NCI-H2081 (cell line): ENCODE results near the gene ZNFX1.

Source experiments
- DNase-seq, 2 experiments: peaks; one replicate each; lab custom pipeline; 2025; lab: John Stamatoyannopoulos, UW

ZNFX1 gene

GRCh38 chr20:49278818-49279676, 1.2 kb upstream of the ZNFX1 start:
- peak in 1 of 2 experiments; percentile 42 for DNase-seq

DNA sequence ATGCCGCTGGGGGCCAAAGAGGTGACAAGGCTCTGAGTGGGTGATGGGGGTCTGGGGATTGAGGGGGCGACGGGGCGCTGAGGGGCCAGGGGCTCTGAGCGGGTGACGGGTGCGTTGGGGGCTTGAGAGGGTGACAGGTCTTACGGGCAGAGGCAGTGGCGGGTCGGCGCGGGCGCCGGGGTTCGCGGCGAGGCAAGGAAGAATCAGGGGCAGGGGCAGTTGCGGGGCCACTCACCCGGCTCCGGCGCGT, 146 bp downstream of the ZNFX1 start:
- DNase-seq = no peak

- DNase-seq = no peak
Observed at GRCh38 chr20:49276961-49277785, 684 bp downstream of the ZNFX1 start.

DNA sequence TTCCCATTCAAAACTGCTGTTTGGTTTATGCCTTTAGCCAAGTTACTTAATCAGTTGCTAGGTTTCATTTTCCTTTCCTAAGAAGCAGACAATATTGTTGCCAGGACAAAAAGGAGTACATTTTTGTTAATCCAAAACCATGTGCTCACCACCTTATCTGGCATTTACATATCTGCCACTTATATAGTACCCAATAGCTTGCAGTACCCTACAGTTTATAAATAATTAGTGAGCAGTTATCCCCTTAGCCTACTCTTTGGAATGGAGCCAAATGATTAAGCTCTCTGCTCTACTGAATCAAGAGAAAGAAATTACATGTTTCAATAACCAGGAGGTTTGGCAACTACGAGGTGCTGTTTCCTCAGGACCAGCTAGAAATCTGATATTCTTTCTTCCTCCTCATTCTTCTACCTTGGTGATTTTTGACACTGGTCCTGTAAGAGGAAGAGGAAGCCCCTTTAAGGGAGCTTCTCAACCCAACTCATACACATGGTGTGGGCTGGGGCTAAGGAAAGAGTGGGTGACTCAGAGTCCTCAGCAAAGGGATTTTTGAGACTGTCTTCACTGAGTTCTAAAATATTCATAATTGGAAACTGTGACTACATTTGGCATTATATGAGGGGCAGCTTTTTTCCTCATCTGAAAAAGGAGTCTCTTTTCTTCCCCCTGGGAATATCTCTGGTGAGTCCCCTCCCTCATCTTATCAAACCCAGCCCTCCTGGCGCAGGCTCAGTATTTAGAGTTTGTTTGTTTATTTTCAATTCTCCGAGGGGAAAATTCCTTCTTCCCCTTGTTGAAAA, 1.5 kb downstream of the ZNFX1 start:
- DNase-seq = peak; percentile 38 to 81

DNA sequence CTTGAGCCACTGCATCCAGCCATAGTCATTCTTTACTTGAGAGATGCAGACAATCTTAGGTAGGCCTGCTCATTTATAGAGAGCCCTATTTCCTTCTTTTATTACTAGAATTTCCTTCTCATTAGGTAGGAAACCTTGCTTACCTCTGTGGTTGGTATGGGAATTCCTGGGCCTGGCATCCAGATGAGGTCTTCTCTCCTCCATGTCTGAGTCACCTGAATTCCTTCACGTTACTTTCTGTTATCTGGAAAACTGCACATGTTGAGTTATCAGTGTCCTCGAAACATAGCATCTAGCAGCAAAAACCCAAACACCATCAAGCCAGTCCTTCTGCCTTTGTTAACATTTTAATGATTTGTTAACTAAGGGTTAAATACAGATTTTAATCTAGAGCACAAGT, 2.2 kb downstream of the ZNFX1 start:
- DNase-seq = no peak

DNA sequence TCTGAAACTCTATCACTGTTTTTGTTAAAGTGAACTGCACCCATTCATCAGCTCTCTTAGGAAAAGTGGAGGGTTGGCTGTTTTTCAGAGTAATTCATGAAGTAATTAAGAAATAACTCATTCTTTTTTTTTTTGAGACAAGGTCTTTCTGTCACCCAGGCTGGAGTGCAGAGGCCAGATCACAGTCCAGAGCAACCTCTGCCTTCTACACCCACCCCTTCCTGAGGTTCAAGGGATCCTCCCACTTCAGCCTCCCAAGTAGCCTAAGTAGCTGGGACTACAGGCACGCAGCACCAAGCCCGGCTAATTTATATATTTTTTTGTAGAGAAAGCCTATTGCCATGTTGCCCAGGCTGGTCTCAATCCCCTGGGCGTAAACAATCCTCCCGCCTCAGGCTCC, 2.6 kb downstream of the ZNFX1 start:
- DNase-seq = no peak

DNA sequence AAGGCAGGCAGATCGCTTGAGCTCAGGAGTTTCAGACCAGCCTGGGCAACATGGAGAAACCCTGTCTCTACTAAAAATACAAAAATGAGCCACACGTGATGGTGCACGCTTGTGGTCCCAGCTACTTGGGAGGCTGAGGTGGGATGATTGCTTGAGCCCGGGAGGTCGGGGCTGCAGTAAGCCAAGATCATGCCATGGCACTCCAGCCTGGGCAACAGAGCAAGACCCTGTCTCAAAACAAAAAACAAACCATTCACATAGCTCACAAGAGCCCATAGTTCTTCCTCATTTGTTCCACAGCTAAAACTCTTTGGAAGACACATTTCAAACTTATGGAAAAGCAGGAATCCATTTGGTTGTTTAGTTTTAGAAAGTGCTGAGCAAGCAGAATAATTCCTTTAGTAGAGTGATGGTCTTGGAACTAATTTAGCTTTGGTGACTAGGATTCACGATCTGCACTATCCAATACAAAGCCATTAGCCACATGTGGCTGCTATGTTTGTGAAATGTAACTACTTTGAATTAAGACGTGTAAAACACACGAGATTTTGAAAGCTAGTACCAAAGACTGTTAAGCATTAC, 4.1 kb downstream of the ZNFX1 start:
- DNase-seq = no peak

- no peak for DNase-seq
Observed at GRCh38 chr20:49272654-49273053, 5.2 kb downstream of the ZNFX1 start.

DNA sequence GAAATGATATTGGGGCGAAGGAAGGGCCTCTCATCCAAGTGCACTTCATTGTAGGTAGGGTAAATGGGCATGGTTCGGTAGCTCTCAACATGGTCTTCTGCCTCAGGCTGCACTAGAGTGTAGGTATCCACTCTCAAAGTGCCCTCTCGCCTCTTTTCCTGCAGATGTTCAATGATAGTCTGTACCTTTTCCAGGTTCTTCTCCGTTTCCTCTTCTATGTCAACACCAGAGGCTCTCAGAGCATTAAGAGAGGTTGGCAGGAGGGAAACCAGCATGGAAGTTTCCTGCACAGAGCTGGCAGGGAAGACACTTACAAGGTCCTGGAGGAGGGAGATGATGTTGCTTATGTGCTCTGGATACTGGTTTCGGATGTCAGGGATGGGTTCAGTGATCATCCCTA, 7.1 kb downstream of the ZNFX1 start:
- no peak for DNase-seq

- DNase-seq = no peak
Observed at GRCh38 chr20:49270177-49270576, 7.7 kb downstream of the ZNFX1 start.

GRCh38 chr20:49268600-49269365, 9.1 kb downstream of the ZNFX1 start:
- DNase-seq = no peak

DNA sequence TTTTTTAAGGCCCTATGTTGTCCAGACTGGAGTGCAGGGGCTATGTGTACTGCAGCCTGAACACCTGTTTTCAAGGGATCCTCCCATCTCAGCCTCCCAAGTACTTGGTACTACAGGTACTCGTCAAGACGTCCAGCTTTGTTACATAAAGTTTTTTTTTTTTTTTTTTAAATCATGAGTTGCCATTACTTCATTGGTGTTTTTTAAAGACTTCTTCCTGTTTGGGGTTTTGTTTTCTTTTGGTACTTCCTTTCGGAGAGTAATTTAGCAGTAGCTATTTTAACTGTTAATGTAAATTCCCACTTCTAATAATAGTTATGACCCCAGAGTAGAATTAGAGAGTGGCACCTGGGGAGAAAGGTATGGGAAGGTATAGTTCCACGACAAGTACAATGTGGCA, 10.5 kb downstream of the ZNFX1 start:
- DNase-seq = no peak

GRCh38 chr20:49262444-49262843, 15.4 kb downstream of the ZNFX1 start:
- no peak for DNase-seq

GRCh38 chr20:49261173-49261572, 16.7 kb downstream of the ZNFX1 start:
- no peak for DNase-seq

DNA sequence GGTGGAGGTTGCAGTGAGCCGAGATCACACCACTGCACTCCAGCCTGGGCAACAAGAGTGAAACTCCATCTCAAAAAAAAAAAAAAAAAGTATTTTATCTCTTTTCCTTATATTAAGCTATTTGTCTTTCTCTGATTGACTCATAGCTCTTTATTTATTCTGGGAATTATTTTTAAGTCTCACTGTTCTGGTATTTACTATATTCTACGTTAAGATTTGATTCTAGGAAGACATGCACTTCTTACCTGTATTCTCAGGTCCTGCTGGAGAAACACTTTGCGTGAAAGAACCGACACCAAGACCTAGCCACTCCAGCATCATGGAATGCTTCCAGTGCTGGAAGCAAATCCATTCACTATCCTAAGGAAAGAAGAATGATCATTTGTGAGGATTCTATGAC, 17.6 kb downstream of the ZNFX1 start:
- DNase-seq = no peak

DNA sequence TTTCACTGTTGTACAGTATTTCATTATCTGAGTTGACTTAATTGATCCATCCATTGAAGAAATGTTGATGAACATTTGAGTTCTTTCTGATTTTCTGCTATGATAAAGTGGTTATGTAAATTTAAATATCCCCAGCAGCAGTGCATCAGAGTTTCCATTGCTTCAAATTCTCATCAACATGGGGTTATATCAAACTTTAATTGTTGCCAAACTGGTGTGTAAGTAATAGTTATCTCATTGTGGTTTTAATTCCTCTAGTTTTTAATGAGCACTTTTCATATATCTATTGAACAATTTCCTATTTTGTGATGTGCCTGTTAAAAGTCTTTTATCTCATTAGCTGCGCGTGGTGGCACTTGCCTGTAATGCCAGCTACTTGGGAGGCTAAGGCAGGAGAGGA, 18.1 kb downstream of the ZNFX1 start:
- DNase-seq = no peak

DNA sequence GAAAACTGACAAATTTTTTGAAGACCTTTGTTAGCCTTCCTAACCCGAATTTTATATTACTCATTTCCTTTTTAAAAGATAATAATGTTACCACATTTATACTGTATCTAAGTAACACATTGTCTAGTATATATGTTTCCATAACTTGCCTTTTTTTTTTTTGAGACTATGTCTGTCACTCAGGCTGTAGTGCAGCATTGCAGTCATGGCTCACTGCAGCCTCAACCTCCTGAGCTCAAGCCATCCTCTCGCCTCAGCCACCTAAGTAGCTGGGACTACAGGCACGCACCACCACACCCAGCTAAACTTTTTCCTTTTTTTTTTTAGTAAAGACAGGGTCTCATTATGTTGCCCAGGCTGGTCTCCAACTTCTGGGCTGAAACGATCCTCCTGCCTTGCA, 18.6 kb downstream of the ZNFX1 start:
- DNase-seq = no peak

DNA sequence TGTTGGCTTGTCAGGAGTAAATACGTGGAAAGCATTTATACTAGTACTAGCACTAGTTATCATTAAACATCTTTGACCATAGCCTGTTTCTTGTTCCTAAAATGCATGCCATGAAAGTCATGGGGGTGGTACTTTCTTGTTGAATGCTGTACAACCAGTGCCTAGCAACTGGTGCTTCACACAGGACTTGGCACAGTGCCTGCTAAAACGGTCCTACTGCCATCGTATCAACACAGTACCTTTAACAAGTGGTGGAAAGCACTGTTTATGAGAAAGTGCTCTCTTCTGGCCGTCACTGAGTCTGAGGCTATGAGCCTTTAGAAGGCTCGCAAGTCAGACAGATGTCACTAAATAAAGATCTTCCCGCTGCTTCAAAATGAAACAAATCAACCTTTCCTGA, 21.6 kb downstream of the ZNFX1 start:
- DNase-seq = no peak

- no peak for DNase-seq
Observed at GRCh38 chr20:49252556-49253350, 25.1 kb downstream of the ZNFX1 start.

DNA sequence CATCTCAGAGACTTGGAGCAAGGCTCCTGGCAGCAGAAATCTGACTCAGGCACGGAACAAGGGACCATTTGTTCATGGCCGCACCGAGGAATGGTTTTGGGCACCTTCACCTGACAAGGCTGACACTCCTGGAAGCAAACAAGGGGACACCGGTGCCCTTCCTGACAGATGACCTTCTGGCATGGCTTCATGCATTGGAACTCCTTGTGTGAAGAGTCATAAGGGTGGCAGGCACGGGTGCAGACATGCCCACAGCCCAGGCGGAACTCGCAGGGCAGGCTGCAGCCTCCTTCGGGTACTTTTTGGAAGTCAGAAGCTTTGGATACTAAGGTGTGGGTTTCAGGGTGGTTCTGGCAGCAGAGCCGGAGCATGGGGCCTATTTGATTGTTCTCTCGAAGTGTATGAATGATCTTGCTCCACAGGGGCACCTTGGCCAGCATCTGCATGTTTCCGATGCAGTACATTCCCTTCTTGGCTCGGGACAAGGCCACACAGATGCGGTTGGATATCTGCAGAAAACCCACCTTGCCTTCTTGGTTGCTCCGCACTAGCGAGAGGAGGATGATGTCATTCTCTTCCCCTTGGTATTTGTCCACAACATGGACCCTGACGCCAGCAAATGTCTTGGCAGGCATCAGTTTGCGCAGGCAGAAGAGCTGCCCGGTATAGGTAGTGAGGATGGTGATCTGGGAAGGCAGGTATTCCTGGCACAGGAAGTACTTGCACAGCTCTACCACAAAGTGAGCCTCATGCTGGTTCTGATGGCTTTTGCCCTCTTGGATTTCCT, 28.8 kb downstream of the ZNFX1 start:
- DNase-seq = no peak
